Trophoblast cell (in vitro differentiated cells and primary cell): Measurements from ENCODE around the gene ITGA1.

ENCODE experiments used
- DNase-seq, 2 donors: peaks; one replicate each; pipeline ENCODE4 v3.0.0-alpha.2; 2016
- H2AFZ ChIP-seq: 2 replicates; pipeline ENCODE4 v1.6.1; 2013; ENCODE audit warnings: low read length, moderate library complexity, mild to moderate bottlenecking; ENCODE audit not compliant: insufficient read depth, poor library complexity
- H2AK5ac ChIP-seq: 2 replicates; pipeline ENCODE4 v1.6.1; 2013; ENCODE audit warnings: mild to moderate bottlenecking, low read length
- H2BK120ac ChIP-seq: 2 replicates; pipeline ENCODE4 v1.6.1; 2013; ENCODE audit warnings: low read length, mild to moderate bottlenecking, moderate library complexity; ENCODE audit not compliant: insufficient read depth, poor library complexity
- H2BK12ac ChIP-seq: 2 replicates; pipeline ENCODE4 v1.6.1; 2013; ENCODE audit warnings: mild to moderate bottlenecking, low read length, moderate library complexity
- H2BK5ac ChIP-seq: 2 replicates; pipeline ENCODE4 v1.6.1; 2013; ENCODE audit warnings: low read length, low read depth, moderate library complexity, mild to moderate bottlenecking; ENCODE audit not compliant: poor library complexity
- H3K14ac ChIP-seq: 2 replicates; pipeline ENCODE4 v1.6.1; 2013; ENCODE audit warnings: mild to moderate bottlenecking, low read length
- H3K18ac ChIP-seq: 2 replicates; pipeline ENCODE4 v1.6.1; 2013; ENCODE audit warnings: mild to moderate bottlenecking, low read length
- H3K23ac ChIP-seq: 2 replicates; pipeline ENCODE4 v1.6.1; 2013; ENCODE audit warnings: low read length
- H3K27ac ChIP-seq: 2 replicates; pipeline ENCODE4 v1.5.1; 2013; ENCODE audit warnings: low read depth, mild to moderate bottlenecking, inconsistent platforms, low read length, moderate library complexity
- H3K27me3 ChIP-seq: 2 replicates; pipeline ENCODE4 v1.6.1; 2013; ENCODE audit warnings: inconsistent platforms, mild to moderate bottlenecking, low read length, moderate library complexity; ENCODE audit not compliant: insufficient read depth
- H3K36me3 ChIP-seq, 2 experiments: 1 replicate in 1 of 2; 2 replicates in 1 of 2; pipeline ENCODE4 v1.6.1; 2013; ENCODE audit warnings: low read length in 2 of 2, mild to moderate bottlenecking in 2 of 2, moderate library complexity in 1 of 2; ENCODE audit not compliant: insufficient read depth in 2 of 2, control insufficient read depth in 1 of 2
- H3K4ac ChIP-seq: 2 replicates; pipeline ENCODE4 v1.6.1; 2013; ENCODE audit warnings: low read depth, mild to moderate bottlenecking, low read length, moderate library complexity
- H3K4me1 ChIP-seq, 2 experiments: 1 replicate in 1 of 2; 2 replicates in 1 of 2; pipeline ENCODE4 v1.6.1; 2013; ENCODE audit warnings: low read length in 2 of 2, mild to moderate bottlenecking in 2 of 2, moderate library complexity in 1 of 2; ENCODE audit not compliant: insufficient read depth in 2 of 2, control insufficient read depth in 1 of 2
- H3K4me2 ChIP-seq: 2 replicates; pipeline ENCODE4 v1.6.1; 2013; ENCODE audit warnings: inconsistent platforms, mild to moderate bottlenecking, low read length, moderate library complexity
- H3K4me3 ChIP-seq: 2 replicates; pipeline ENCODE4 v1.5.1; 2013; ENCODE audit warnings: mild to moderate bottlenecking, low read depth, low read length, inconsistent platforms
- H3K79me1 ChIP-seq: one replicate; pipeline ENCODE4 v1.6.1; 2013; ENCODE audit warnings: low read length
- H3K79me2 ChIP-seq: 2 replicates; pipeline ENCODE4 v1.6.1; 2013; ENCODE audit warnings: low read length, mild to moderate bottlenecking; ENCODE audit not compliant: control insufficient read depth, insufficient read depth, poor library complexity
- H3K9ac ChIP-seq: 2 replicates; pipeline ENCODE4 v1.6.1; 2013; ENCODE audit warnings: mild to moderate bottlenecking, low read length
- H3K9me3 ChIP-seq: 2 replicates; pipeline ENCODE4 v1.6.1; 2013; ENCODE audit warnings: low read depth, mild to moderate bottlenecking, control low read depth, inconsistent platforms, low read length; ENCODE audit not compliant: insufficient read depth
- H4K12ac ChIP-seq: 2 replicates; pipeline ENCODE4 v1.6.1; 2013; ENCODE audit warnings: low read depth, mild to moderate bottlenecking, low read length, moderate library complexity
- H4K8ac ChIP-seq: 2 replicates; pipeline ENCODE4 v1.6.1; 2013; ENCODE audit warnings: low read depth, mild to moderate bottlenecking, low read length, moderate library complexity
- H4K91ac ChIP-seq: one replicate; pipeline ENCODE4 v1.6.1; 2013; ENCODE audit warnings: low read depth, mild to moderate bottlenecking, low read length, moderate library complexity
- WGBS: extraction: QIAGEN DNeasy Blood & Tissue Kit; methylation state at CpG from one replicate; pipeline ENCODE4 v1.1.7; 2013; ENCODE audit warnings: missing lambda C conversion rate; ENCODE audit not compliant: insufficient read length, insufficient coverage; ENCODE audit errors: extremely low coverage; 5-methylcytosine and 5-hydroxymethylcytosine counted together

The ITGA1 gene

GRCh38 chr5:52748590-52748989, 39.1 kb upstream of the ITGA1 start:
- Histone ChIP-seq H3K23ac (no peak overlapping the region), H4K12ac (no peak overlapping the region), H3K18ac (no peak overlapping the region), H3K36me3 (no peaks in the 10 kb centered on the region), H2AFZ (no peak overlapping the region), H3K4me1 (no peaks in the 10 kb centered on the region), H4K8ac (no peak overlapping the region), H3K27ac (no peak overlapping the region), H3K4me3 (no peak overlapping the region), H3K4ac (no peak overlapping the region), H2BK12ac (no peak overlapping the region), H3K79me2 (no peaks in the 10 kb centered on the region), H3K79me1 (no peaks in the 10 kb centered on the region), H3K9ac (no peak overlapping the region), H2BK5ac (no peak overlapping the region), H3K9me3 (no peaks in the 10 kb centered on the region), H2BK120ac (no peak overlapping the region), H3K14ac (no peak overlapping the region), H2AK5ac (no peak overlapping the region), H3K4me2 (no peak overlapping the region), H3K27me3 (no peaks in the 10 kb centered on the region), H4K91ac (no peak overlapping the region)
- DNase-seq: no peak
- no CpG with 5 or more reads among the region's 1 CpG for WGBS

DNA sequence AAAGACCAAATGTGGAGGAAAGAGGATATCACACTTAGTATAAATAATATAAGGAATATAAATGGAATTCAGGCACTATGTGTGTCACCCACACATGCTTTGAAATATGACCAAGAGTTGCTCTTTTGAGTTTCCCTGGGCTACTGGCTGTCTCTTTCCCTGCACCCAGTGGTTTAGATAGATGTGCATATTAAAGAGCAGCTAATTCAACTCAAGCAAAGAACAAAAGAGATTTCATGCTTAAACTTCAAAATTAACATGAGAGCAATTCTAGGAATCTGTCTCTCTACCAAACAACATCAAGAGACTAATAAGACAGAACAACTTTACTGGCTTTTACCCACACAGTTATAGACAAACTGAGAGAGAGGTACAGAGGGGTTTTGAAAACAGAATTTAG, 38.0 kb upstream of the ITGA1 start:
- no peaks in the 10 kb centered on the region for H3K79me1 ChIP-seq
- DNase-seq: no peak
- no peak overlapping the region for H3K4ac ChIP-seq
- no peaks in the 10 kb centered on the region for H3K27me3 ChIP-seq
- no peaks in the 10 kb centered on the region for H3K79me2 ChIP-seq
- no peak overlapping the region for H2BK5ac ChIP-seq
- H4K8ac ChIP-seq: no peak overlapping the region
- no peak overlapping the region for H3K23ac ChIP-seq
- H2AFZ ChIP-seq: no peak overlapping the region
- H3K14ac ChIP-seq: no peak overlapping the region
- no peak overlapping the region for H3K27ac ChIP-seq
- no peaks in the 10 kb centered on the region for H3K4me1 ChIP-seq
- H4K12ac ChIP-seq: no peak overlapping the region
- H2AK5ac ChIP-seq: no peak overlapping the region
- no peaks in the 10 kb centered on the region for H3K36me3 ChIP-seq
- H2BK120ac ChIP-seq: no peak overlapping the region
- no peaks in the 10 kb centered on the region for H3K9me3 ChIP-seq
- no peak overlapping the region for H3K4me2 ChIP-seq
- no peak overlapping the region for H3K18ac ChIP-seq
- H3K9ac ChIP-seq: no peak overlapping the region
- no peak overlapping the region for H4K91ac ChIP-seq
- no peak overlapping the region for H3K4me3 ChIP-seq
- H2BK12ac ChIP-seq: no peak overlapping the region

DNA sequence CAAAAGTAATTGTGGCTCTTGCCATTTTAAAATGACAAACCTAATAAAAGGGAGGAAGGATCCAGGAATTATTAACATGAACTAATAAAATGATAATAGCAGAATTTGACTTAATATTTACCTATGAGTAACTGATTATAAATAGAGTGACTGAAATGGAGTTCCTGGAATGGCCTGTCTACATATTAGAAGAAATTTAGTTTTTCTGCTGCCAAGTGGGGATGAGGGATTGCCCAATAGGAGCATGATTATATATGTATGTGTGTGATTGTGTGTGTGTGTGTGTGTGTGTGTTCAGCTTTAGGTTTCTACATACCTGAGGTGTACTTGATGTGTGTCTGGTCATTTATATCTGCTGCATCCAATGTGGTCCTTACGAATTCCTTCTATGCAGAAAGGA, 36.6 kb upstream of the ITGA1 start:
- Histone ChIP-seq H2BK120ac (no peak overlapping the region), H3K18ac (no peak overlapping the region), H3K4ac (no peak overlapping the region), H3K9ac (no peak overlapping the region), H4K12ac (no peak overlapping the region), H3K27ac (no peak overlapping the region), H2BK12ac (no peak overlapping the region), H3K79me2 (no peaks in the 10 kb centered on the region), H3K4me3 (no peak overlapping the region), H2AFZ (no peak overlapping the region), H4K91ac (no peak overlapping the region), H2AK5ac (no peak overlapping the region), H3K23ac (no peak overlapping the region), H3K79me1 (no peaks in the 10 kb centered on the region), H3K4me2 (no peak overlapping the region), H3K36me3 (no peaks in the 10 kb centered on the region), H3K4me1 (no peaks in the 10 kb centered on the region), H2BK5ac (no peak overlapping the region), H3K27me3 (no peaks in the 10 kb centered on the region), H3K9me3 (no peaks in the 10 kb centered on the region), H4K8ac (no peak overlapping the region), H3K14ac (no peak overlapping the region)
- WGBS: no CpG with 5 or more reads among the region's 1 CpG
- no peak for DNase-seq

- no peaks in the 10 kb centered on the region for H3K27me3 ChIP-seq
- H3K79me1 ChIP-seq: no peaks in the 10 kb centered on the region
- H3K9me3 ChIP-seq: no peaks in the 10 kb centered on the region
- no peak overlapping the region for H2AFZ ChIP-seq
- H4K12ac ChIP-seq: no peak overlapping the region
- peaks cover 0 to 2% of the 10 kb centered on the region in 2 experiments for H3K4me1 ChIP-seq
- H4K91ac ChIP-seq: no peak overlapping the region
- H4K8ac ChIP-seq: no peak overlapping the region
- no peak overlapping the region for H2BK12ac ChIP-seq
- no peak overlapping the region for H3K27ac ChIP-seq
- no peak for DNase-seq
- H3K36me3 ChIP-seq: no peaks in the 10 kb centered on the region
- H3K23ac ChIP-seq: no peak overlapping the region
- H2BK5ac ChIP-seq: no peak overlapping the region
- no peak overlapping the region for H3K4me2 ChIP-seq
- H2BK120ac ChIP-seq: no peak overlapping the region
- H3K18ac ChIP-seq: no peak overlapping the region
- no peak overlapping the region for H2AK5ac ChIP-seq
- WGBS: no CpG with 5 or more reads among the region's 2 CpGs
- H3K9ac ChIP-seq: no peak overlapping the region
- no peak overlapping the region for H3K4me3 ChIP-seq
- no peak overlapping the region for H3K14ac ChIP-seq
- H3K79me2 ChIP-seq: no peaks in the 10 kb centered on the region
- no peak overlapping the region for H3K4ac ChIP-seq
Measured at GRCh38 chr5:52754051-52754450, 33.7 kb upstream of the ITGA1 start.
